GM23338 (cell line): ENCODE results near the gene ERP27.

Experiments used
- CREB1 ChIP-seq: fragments of 250-450 bp; sonication (Bioruptor Pico); IDR thresholded peaks from 2 replicates; pipeline ENCODE4 v1.5.0; 2020; ENCODE audit warnings: low read depth, mild to moderate bottlenecking, moderate library complexity
- CTCF ChIP-seq, 2 experiments: fragments of 200-600 bp in 1 of 2; sonication (generic) in 1 of 2; conservative IDR thresholded peaks; 2 replicates each; pipeline versions ENCODE4 v1.5.1 to v1.6.1; 2016 to 2017; ENCODE audit warnings: antibody characterized with exemption in 2 of 2, low read depth in 2 of 2, mild to moderate bottlenecking in 2 of 2, moderate library complexity in 1 of 2
- EZH2 ChIP-seq: fragments of 200-600 bp; sonication (generic); IDR thresholded peaks from one replicate; pipeline ENCODE4 v1.8.0; 2017; ENCODE audit warnings: antibody characterized with exemption, mild to moderate bottlenecking, low read depth; ENCODE audit not compliant: unreplicated experiment
- EZH2phosphoT487 ChIP-seq: fragments of 200-600 bp; sonication (generic); IDR thresholded peaks from one replicate; pipeline ENCODE4 v1.8.1; 2018; ENCODE audit warnings: antibody characterized with exemption; ENCODE audit not compliant: unreplicated experiment
- STAT1 ChIP-seq: IDR thresholded peaks from one replicate; pipeline ENCODE4 v1.6.1; 2016; ENCODE audit warnings: antibody characterized with exemption; ENCODE audit not compliant: unreplicated experiment

- TF ChIP-seq EZH2 (no peak), CTCF (conservative IDR thresholded peaks at IDR 0.05; ENCODE audit: low read depth in 2 of 2) (no peak), STAT1 (no peak), EZH2phosphoT487 (no peak), CREB1 (no peak)
Measured at GRCh38 chr12:14920475-14921126, 17.7 kb downstream of the ERP27 start.
